ENCODE data around the gene MRPL28.
"Not testable (repeated sequence)": the region's sequence is repeated elsewhere in the genome, so short reads cannot be mapped to it uniquely, and the experiment has no call there.

Gene MRPL28

GRCh38 chr16:337437-337836, 32.9 kb downstream of the MRPL28 start:
- DNase-seq, result no peak

GRCh38 chr16:336269-336668, 34.1 kb downstream of the MRPL28 start:
- no peak for DNase-seq

GRCh38 chr16:334861-335632, 35.3 kb downstream of the MRPL28 start:
- not testable (repeated sequence) for DNase-seq

- DNase-seq, result not testable (repeated sequence)
Observed at GRCh38 chr16:334164-334832, 36.0 kb downstream of the MRPL28 start.

- no peak for DNase-seq
Observed at GRCh38 chr16:333406-334094, 36.8 kb downstream of the MRPL28 start.

- DNase-seq, result not testable (repeated sequence)
Observed at GRCh38 chr16:331181-331814, 39.0 kb downstream of the MRPL28 start.

GRCh38 chr16:330741-331140, 39.6 kb downstream of the MRPL28 start:
- no peak for DNase-seq

GRCh38 chr16:325375-326145, 44.8 kb downstream of the MRPL28 start:
- no peak for DNase-seq

- peak in 2 of 4 experiments; percentile 52 to 56 for DNase-seq
Observed at GRCh38 chr16:324451-325334, 45.6 kb downstream of the MRPL28 start.

- no peak for DNase-seq
Observed at GRCh38 chr16:324201-324450, 46.2 kb downstream of the MRPL28 start.

- no peak for DNase-seq
Observed at GRCh38 chr16:322476-323143, 47.7 kb downstream of the MRPL28 start.

- no peak for DNase-seq
Observed at GRCh38 chr16:321532-321931, 48.8 kb downstream of the MRPL28 start.

GRCh38 chr16:320206-320605, 50.1 kb downstream of the MRPL28 start:
- no peak for DNase-seq

GRCh38 chr16:318628-319027, 51.7 kb downstream of the MRPL28 start:
- no peak for DNase-seq

GRCh38 chr16:317583-317982, 52.8 kb downstream of the MRPL28 start:
- no peak for DNase-seq

All from activated CD4-positive, CD25-positive, alpha-beta regulatory T cell (primary cell).